Naive thymus-derived CD4-positive, alpha-beta T cell (primary cell): Measurements from ENCODE around the gene NUDT8. TPM values are rescaled to one million over a fixed set of nuclear protein-coding genes. Genes with fewer than 3 reads are reported as not detected.

ENCODE experiments used
- ATAC-seq: fragments of 150-1000 bp; cut with Tn5 transposase; 2 replicates; pipeline ENCODE4 v1.10.0; 2021; ENCODE audit warnings: mild to moderate bottlenecking, moderate library complexity
- CTCF ChIA-PET: fragments of 350-600 bp; sonication (Branson Sonifier 250); formaldehyde crosslinking; loops from one replicate; lab custom pipeline; 2021; ENCODE audit warnings: antibody characterized with exemption; lab: Charles Lee
- POLR2A ChIA-PET: fragments of 350-600 bp; sonication (Branson Sonifier 250); formaldehyde crosslinking; loops from one replicate; lab custom pipeline; 2021; ENCODE audit warnings: antibody characterized with exemption, inconsistent platforms; lab: Charles Lee
- DNase-seq, 9 donors: peaks; one replicate each; pipeline versions ENCODE4 v3.0.0 to v3.0.0-alpha.2; 2020 to 2022; ENCODE audit warnings: mixed read lengths in 1 of 9
- H3K27ac ChIP-seq: one replicate; pipeline ENCODE4 v1.7.0; 2013; ENCODE audit warnings: mild to moderate bottlenecking, low read depth, low read length, moderate library complexity
- H3K27me3 ChIP-seq, 2 donors: one replicate each; pipeline ENCODE4 v1.7.0; 2013; ENCODE audit warnings: low read length in 2 of 2, mild to moderate bottlenecking in 2 of 2, moderate library complexity in 2 of 2; ENCODE audit not compliant: control insufficient read depth in 2 of 2, insufficient read depth in 2 of 2
- H3K36me3 ChIP-seq, 3 experiments: 1 replicate in 2 of 3; 2 replicates in 1 of 3; pipeline ENCODE4 v1.7.0; 2013; ENCODE audit warnings: low read length in 3 of 3, mild to moderate bottlenecking in 3 of 3, moderate library complexity in 1 of 3; ENCODE audit not compliant: insufficient read depth in 3 of 3, control insufficient read depth in 2 of 3
- H3K4me1 ChIP-seq, 2 donors: one replicate each; pipeline ENCODE4 v1.7.0; 2013; ENCODE audit warnings: low read length in 2 of 2, mild to moderate bottlenecking in 2 of 2, moderate library complexity in 1 of 2; ENCODE audit not compliant: control insufficient read depth in 2 of 2, insufficient read depth in 2 of 2
- H3K4me3 ChIP-seq: 2 replicates; pipeline ENCODE4 v1.7.0; 2013; ENCODE audit warnings: mild to moderate bottlenecking, low read length
- H3K9me3 ChIP-seq, 3 experiments: 1 replicate in 2 of 3; 2 replicates in 1 of 3; pipeline ENCODE4 v1.7.0; 2013; ENCODE audit warnings: low read length in 3 of 3; ENCODE audit not compliant: control insufficient read depth in 2 of 3
- H3K27ac Mint-ChIP-seq, 9 donors: one replicate each; pipeline ENCODE4 v1.8.0; 2020 to 2022; ENCODE audit warnings: mixed read lengths in 9 of 9, mild to moderate bottlenecking in 8 of 9, moderate library complexity in 5 of 9, inconsistent platforms in 2 of 9
- H3K27me3 Mint-ChIP-seq, 5 donors: one replicate each; pipeline ENCODE4 v1.8.0; 2021 to 2022; ENCODE audit warnings: mixed read lengths in 5 of 5, mild to moderate bottlenecking in 1 of 5
- H3K36me3 Mint-ChIP-seq, 5 donors: one replicate each; pipeline ENCODE4 v1.8.0; 2020 to 2022; ENCODE audit warnings: mixed read lengths in 5 of 5, mild to moderate bottlenecking in 3 of 5, inconsistent platforms in 1 of 5
- H3K4me1 Mint-ChIP-seq, 7 donors: one replicate each; pipeline ENCODE4 v1.8.0; 2020 to 2022; ENCODE audit warnings: mixed read lengths in 7 of 7, mild to moderate bottlenecking in 3 of 7, inconsistent platforms in 1 of 7
- H3K4me3 Mint-ChIP-seq, 10 donors: one replicate each; pipeline ENCODE4 v1.8.0; 2020 to 2022; ENCODE audit warnings: mild to moderate bottlenecking in 10 of 10, mixed read lengths in 10 of 10, moderate library complexity in 6 of 10, inconsistent platforms in 2 of 10
- H3K9me3 Mint-ChIP-seq, 11 donors: one replicate each; pipeline ENCODE4 v1.8.0; 2020 to 2022; ENCODE audit warnings: mixed read lengths in 11 of 11, mild to moderate bottlenecking in 4 of 11, inconsistent platforms in 1 of 11, moderate library complexity in 1 of 11
- intact Hi-C, 2 donors: fragments of 100-400 bp; cut with micrococcal nuclease; formaldehyde crosslinking; loops; one replicate each; pipeline ENCODE4 v1.15.1; 2023
- polyA plus RNA-seq, 2 donors: library from polyadenylated mRNA; unstranded; fragments of 300-500 nt; fragmentation: Illumina TruSeq; gene quantifications; one replicate each; pipeline ENCODE4 v1.2.3, GENCODE V29; 2021
- total RNA-seq, 6 experiments: library from RNA in 5 of 6; stranded (reverse) in 5 of 6; gene quantifications; 1 replicate in 5 of 6; 2 replicates in 1 of 6; pipeline ENCODE4 v1.2.3 and lab custom pipeline; 2021 to 2026

NUDT8 gene
- total and polyA plus RNA-seq, 7 experiments from 2014 or later: 3.1 to 10.4 (median 3.8) TPM

DNA sequence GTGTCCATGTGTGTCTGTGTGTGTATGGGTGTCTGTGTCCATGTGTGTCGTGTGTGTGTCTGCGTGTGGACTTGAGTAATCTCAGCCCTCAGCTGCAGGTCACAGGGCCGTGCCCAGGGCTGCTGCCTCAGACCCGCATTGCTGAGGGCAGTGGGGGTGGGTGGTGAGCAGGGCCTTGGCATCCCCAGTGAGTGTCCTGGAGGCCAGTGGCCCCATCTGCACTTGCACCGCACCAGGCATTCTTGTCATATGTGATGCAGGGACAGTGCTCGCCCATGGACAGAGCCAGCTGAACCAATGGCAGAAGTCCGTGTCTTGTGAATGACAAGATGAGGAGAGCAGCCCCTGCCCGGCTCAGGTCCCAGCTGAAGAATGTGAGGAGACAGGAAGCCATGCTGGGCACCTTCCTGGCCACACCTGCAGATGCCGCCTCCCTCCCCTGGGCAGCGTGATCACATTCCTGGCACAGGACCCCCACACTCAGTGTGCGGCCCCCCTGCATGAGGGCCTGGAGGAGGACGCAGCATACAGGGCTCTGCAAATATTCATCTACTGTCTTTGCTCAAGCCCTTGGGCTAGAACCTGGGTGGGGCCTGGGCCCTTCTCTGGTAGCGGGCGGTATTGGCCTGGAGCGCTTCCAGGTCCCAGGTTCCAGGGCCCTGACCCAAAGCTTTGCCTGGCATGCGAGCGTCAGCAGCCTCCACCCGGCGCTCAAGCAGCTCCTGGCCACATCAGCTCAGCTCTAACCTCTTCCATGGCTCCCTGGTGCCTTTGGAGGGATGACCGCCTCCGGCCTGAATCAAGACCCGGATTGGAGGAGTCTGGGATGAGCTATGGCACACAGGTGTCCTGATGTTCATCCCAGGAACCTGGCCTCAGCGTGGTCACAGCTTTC is 40.8 kb upstream of the NUDT8 start:
- H3K27me3 ChIP-seq: no peaks in the 10 kb centered on the region
- H3K9me3 ChIP-seq: no peaks in the 10 kb centered on the region
- Mint-ChIP-seq H3K4me1 (no peaks in the 10 kb centered on the region), H3K27ac (no peak overlapping the region), H3K36me3 (no peaks in the 10 kb centered on the region), H3K4me3 (no peak overlapping the region), H3K27me3 (no peaks in the 10 kb centered on the region), H3K9me3 (no peaks in the 10 kb centered on the region)
- ChIA-PET CTCF (no interaction called here), POLR2A (interaction anchor here (0.6 kb wide), 1 partner anchor 702 kb away, joined by 3 read pairs; no protein-coding TSS in a partner anchor)
- ATAC-seq (no peak), DNase-seq (no peak)
- H3K4me3 ChIP-seq: no peak overlapping the region
- no peaks in the 10 kb centered on the region for H3K36me3 ChIP-seq
- intact Hi-C loops: no loop called here
- no peaks in the 10 kb centered on the region for H3K4me1 ChIP-seq
- no peak overlapping the region for H3K27ac ChIP-seq

GRCh38 chr11:67668192-67668551 is 38.4 kb upstream of the NUDT8 start:
- no peak for DNase-seq
- H3K9me3 Mint-ChIP-seq: no peaks in the 10 kb centered on the region
- Histone ChIP-seq H3K36me3 (no peaks in the 10 kb centered on the region), H3K4me1 (no peaks in the 10 kb centered on the region), H3K27me3 (no peaks in the 10 kb centered on the region), H3K27ac (no peak overlapping the region), H3K9me3 (no peaks in the 10 kb centered on the region), H3K4me3 (no peak overlapping the region)
- H3K4me3 Mint-ChIP-seq: no peak overlapping the region
- no peaks in the 10 kb centered on the region for H3K27me3 Mint-ChIP-seq
- ChIA-PET POLR2A (no interaction called here), CTCF (no interaction called here)
- intact Hi-C loops: no loop called here
- ATAC-seq: no peak
- H3K27ac Mint-ChIP-seq: no peak overlapping the region
- no peaks in the 10 kb centered on the region for H3K4me1 Mint-ChIP-seq
- H3K36me3 Mint-ChIP-seq: no peaks in the 10 kb centered on the region

- ChIA-PET CTCF (no interaction called here), POLR2A (interaction anchor here (1.3 kb wide), 1 partner anchor 38 kb away, joined by 3 read pairs; the partner anchor contains the start of gene NUDT8)
- H3K36me3 ChIP-seq: no peaks in the 10 kb centered on the region
- H3K27me3 Mint-ChIP-seq: no peaks in the 10 kb centered on the region
- H3K27me3 ChIP-seq: no peaks in the 10 kb centered on the region
- H3K27ac ChIP-seq: no peak overlapping the region
- DNase-seq (no peak), ATAC-seq (no peak)
- intact Hi-C loops: no loop called here
- no peaks in the 10 kb centered on the region for H3K36me3 Mint-ChIP-seq
- H3K4me3 Mint-ChIP-seq: no peak overlapping the region
- H3K4me3 ChIP-seq: no peak overlapping the region
- H3K4me1 Mint-ChIP-seq: no peaks in the 10 kb centered on the region
- no peaks in the 10 kb centered on the region for H3K9me3 Mint-ChIP-seq
- no peaks in the 10 kb centered on the region for H3K9me3 ChIP-seq
- no peak overlapping the region for H3K27ac Mint-ChIP-seq
- H3K4me1 ChIP-seq: no peaks in the 10 kb centered on the region
Observed at GRCh38 chr11:67667490-67668191, 37.9 kb upstream of the NUDT8 start.

DNA sequence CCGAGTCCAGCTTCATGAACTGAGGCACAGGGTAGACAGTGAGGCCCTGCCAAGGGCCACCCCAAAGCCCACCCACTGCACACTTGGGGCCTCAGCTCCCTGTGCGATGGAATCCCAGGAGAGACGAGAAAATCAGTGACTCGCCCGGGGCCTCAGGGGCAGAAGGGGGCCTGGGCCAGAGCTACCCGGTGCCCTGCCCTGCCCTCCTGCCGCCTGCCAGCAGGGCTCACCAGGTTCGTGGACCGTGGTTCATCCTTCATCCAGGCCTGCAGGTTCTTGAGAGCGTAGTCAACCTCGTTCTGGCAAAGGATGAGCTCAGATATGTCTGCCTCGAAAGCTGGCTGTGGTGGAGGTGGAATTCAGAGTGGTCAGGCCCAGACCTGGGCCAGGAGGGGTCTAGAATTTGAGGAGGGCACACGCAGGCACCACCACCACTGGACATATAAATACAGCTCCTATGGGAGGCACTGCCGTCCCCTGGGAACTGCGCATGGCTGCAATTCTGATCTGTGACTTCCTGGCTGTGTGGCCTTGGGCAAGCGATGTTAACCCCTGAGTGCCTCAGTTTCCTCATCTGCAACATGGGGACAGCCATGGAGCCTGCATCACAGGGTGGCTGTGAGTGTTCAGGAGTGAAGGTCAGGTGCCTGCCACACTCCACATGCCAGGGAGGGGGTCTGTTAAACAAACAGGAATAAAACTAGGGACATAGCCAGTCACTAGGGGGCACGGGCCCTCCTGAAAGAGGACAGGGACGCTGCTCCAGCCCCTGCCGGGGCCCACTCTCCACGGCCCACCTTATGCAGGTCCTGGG is 37.1 kb upstream of the NUDT8 start:
- Histone ChIP-seq H3K27me3 (no peaks in the 10 kb centered on the region), H3K36me3 (no peaks in the 10 kb centered on the region), H3K27ac (no peak overlapping the region), H3K4me3 (no peak overlapping the region), H3K4me1 (no peaks in the 10 kb centered on the region), H3K9me3 (no peaks in the 10 kb centered on the region)
- intact Hi-C loops: no loop called here
- ATAC-seq: no peak
- Mint-ChIP-seq H3K36me3 (no peaks in the 10 kb centered on the region), H3K27ac (no peak overlapping the region), H3K4me3 (no peak overlapping the region), H3K9me3 (no peaks in the 10 kb centered on the region), H3K4me1 (no peaks in the 10 kb centered on the region), H3K27me3 (no peaks in the 10 kb centered on the region)
- ChIA-PET CTCF (no interaction called here), POLR2A (interaction anchor here (1.3 kb wide), 1 partner anchor 38 kb away, joined by 3 read pairs; the partner anchor contains the start of gene NUDT8)
- DNase-seq: no peak

- Mint-ChIP-seq H3K27me3 (peaks cover 0 to under 1% (median 0%) of the 10 kb centered on the region in 5 donors), H3K9me3 (no peaks in the 10 kb centered on the region), H3K27ac (no peak overlapping the region), H3K4me3 (no peak overlapping the region), H3K36me3 (no peaks in the 10 kb centered on the region), H3K4me1 (no peaks in the 10 kb centered on the region)
- no peaks in the 10 kb centered on the region for H3K36me3 ChIP-seq
- H3K27me3 ChIP-seq: no peaks in the 10 kb centered on the region
- no peak overlapping the region for H3K4me3 ChIP-seq
- intact Hi-C loops: no loop called here
- ChIA-PET CTCF (no interaction called here), POLR2A (interaction anchor here (1.3 kb wide), 1 partner anchor 37 kb away, joined by 3 read pairs; the partner anchor contains the start of gene NUDT8)
- no peak overlapping the region for H3K27ac ChIP-seq
- H3K9me3 ChIP-seq: no peaks in the 10 kb centered on the region
- DNase-seq (no peak), ATAC-seq (no peak)
- no peaks in the 10 kb centered on the region for H3K4me1 ChIP-seq
Observed at GRCh38 chr11:67666303-67666645, 36.5 kb upstream of the NUDT8 start.

GRCh38 chr11:67665541-67666302 is 36.0 kb upstream of the NUDT8 start:
- Mint-ChIP-seq H3K27me3 (peaks cover 0 to 5% (median 0%) of the 10 kb centered on the region in 5 donors), H3K9me3 (no peaks in the 10 kb centered on the region), H3K27ac (no peak overlapping the region), H3K4me3 (no peak overlapping the region), H3K36me3 (no peaks in the 10 kb centered on the region), H3K4me1 (no peaks in the 10 kb centered on the region)
- Histone ChIP-seq H3K4me1 (no peaks in the 10 kb centered on the region), H3K27ac (no peak overlapping the region), H3K27me3 (no peaks in the 10 kb centered on the region), H3K36me3 (no peaks in the 10 kb centered on the region), H3K9me3 (no peaks in the 10 kb centered on the region), H3K4me3 (no peak overlapping the region)
- ChIA-PET POLR2A (no interaction called here), CTCF (no interaction called here)
- DNase-seq (no peak), ATAC-seq (no peak)
- intact Hi-C loops: no loop called here
